Neural cell (in vitro differentiated cells): ENCODE data around the gene MTARC1.

Experiments used
- CTCF ChIP-seq: fragments of 450-650 bp; IDR thresholded peaks from 2 replicates; pipeline ENCODE4 v1.5.1; 2014; ENCODE audit warnings: antibody characterized with exemption, mild to moderate bottlenecking, moderate library complexity; ENCODE audit not compliant: poor library complexity, severe bottlenecking
- EP300 ChIP-seq: fragments of 450-650 bp; conservative IDR thresholded peaks from 2 replicates; pipeline ENCODE4 v1.6.1; 2014; ENCODE audit warnings: antibody characterized with exemption, mild to moderate bottlenecking, moderate library complexity; ENCODE audit not compliant: poor library complexity, severe bottlenecking
- EZH2 ChIP-seq: fragments of 200-600, 300-800 bp; shearing (Covaris generic), sonication (generic); IDR thresholded peaks from 2 replicates; pipeline ENCODE4 v1.6.1; 2014; ENCODE audit warnings: antibody characterized with exemption, low read length, borderline replicate concordance, mild to moderate bottlenecking; ENCODE audit not compliant: insufficient read depth, poor library complexity, severe bottlenecking
- POLR2AphosphoS5 ChIP-seq: IDR thresholded peaks from 2 replicates; pipeline ENCODE4 v1.6.1; 2012
- RAD21 ChIP-seq: fragments of 450-650 bp; conservative IDR thresholded peaks from 2 replicates; pipeline ENCODE4 v1.6.1; 2014; ENCODE audit warnings: antibody characterized with exemption, mild to moderate bottlenecking, moderate library complexity
- REST ChIP-seq: IDR thresholded peaks from 2 replicates; pipeline ENCODE4 v1.6.1; 2012; ENCODE audit warnings: borderline replicate concordance
- SMC3 ChIP-seq: fragments of 450-650 bp; conservative IDR thresholded peaks from 2 replicates; pipeline ENCODE4 v1.6.1; 2014; ENCODE audit warnings: antibody characterized with exemption, mild to moderate bottlenecking, moderate library complexity; ENCODE audit not compliant: poor library complexity
- TAF1 ChIP-seq: IDR thresholded peaks from 2 replicates; pipeline ENCODE4 v1.6.1; 2012; ENCODE audit warnings: low read depth

GRCh38 chr1:220810963-220811362, 24.2 kb downstream of the MTARC1 start:
- no peak for TF ChIP-seq CTCF
- TF ChIP-seq EZH2 = no peak
- TF ChIP-seq SMC3 = no peak
- no peak for TF ChIP-seq POLR2AphosphoS5
- TF ChIP-seq REST = no peak
- no peak for TF ChIP-seq TAF1
- no peak for TF ChIP-seq EP300
- TF ChIP-seq RAD21 = no peak
